ENCODE results near the gene C9orf78.

C9orf78 gene

DNA sequence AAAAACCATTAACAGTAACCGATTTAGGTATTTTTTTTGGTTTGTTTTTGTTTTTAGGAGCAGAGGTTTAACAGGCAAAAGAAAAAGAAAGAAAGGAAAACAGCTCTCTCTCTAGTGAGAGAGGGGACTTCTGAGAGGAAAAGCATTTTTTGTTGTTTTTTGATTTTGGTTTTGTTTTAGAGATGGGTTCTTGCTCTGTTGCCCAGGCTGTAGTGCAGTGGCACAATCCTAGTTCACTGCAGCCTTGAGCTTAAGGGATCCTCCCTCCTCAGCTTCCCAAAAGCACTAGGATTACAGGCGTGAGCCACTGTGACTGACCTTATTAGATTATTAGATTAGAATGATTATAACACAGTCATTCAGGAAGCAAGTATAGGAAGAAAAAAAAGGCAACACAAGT is 10.3 kb upstream of the C9orf78 start:
- no peak for DNase-seq (ENCODE audit: low read depth, low spot score)

DNA sequence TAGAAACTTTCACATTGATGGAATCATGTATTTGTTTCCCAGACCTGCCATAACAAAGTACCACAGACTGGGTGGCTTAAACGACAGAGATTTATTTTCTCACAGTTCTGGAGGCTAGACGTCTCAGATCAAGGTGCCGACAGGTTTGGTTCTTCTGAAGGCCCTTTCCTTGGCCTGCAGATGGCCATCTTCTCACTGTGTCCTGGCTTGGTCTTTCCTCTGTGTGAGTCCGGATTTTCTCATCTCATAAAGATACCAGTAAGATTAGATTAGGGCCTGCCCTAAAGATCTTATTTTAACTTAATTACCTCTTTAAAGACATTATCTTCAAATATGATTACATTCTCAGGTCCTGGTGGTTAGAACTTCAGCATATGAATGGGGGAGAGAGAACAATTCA is 6.0 kb upstream of the C9orf78 start:
- no peak for DNase-seq (ENCODE audit: low read depth, low spot score)

DNA sequence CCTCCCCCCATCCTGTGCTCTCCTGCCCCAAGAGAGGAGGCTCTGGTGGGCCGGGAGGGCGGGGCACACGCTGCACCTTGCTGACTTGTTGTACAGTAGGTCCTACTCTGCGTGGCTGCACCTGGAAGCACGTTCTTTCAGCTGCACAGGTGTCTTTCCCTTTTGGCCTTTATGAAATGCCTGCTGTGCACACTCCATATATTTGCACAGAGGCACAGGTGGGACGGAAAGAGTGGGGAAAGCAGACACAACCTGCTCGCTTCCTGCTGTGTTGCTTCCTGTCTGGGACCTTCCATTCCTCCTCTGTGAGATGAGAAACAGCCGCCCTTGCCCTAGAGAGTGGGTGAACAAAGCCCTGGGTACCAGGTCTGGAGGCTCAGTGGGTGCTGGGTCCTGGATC is 5.0 kb upstream of the C9orf78 start:
- no peak for DNase-seq (ENCODE audit: low read depth, low spot score)

- no peak for DNase-seq (ENCODE audit: low read depth, low spot score)
These were observed 4.4 kb upstream of the C9orf78 start for GRCh38 chr9:129839324-129840023.

DNA sequence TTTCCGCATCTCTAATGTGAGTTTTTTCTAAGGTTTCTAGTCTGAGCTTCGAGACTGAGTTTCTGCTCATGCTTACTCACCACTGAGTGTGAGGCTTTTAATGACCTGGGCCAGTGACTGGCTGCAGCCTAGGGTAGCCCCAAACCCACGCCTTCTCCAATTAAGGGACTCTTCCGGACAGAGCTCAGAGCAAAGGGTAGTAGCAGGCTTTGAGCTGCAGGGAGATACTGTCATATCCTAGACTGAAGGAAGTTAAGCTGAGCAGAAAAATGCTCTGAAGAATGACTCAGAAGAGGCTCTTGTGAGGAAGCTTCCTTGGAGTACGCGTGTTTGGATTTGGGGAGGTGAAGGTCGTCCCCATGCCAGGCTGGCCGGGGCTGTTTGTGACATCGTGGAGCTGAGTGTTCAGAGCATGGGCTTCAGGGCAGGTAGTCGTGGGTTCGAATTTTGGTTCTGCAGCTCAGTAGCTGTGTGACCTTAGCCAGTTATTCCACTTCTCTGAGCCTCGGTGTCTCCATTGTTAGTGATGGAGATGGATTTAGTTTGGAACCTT is 3.7 kb upstream of the C9orf78 start:
- DNase-seq (ENCODE audit: low read depth, low spot score) = no peak

DNA sequence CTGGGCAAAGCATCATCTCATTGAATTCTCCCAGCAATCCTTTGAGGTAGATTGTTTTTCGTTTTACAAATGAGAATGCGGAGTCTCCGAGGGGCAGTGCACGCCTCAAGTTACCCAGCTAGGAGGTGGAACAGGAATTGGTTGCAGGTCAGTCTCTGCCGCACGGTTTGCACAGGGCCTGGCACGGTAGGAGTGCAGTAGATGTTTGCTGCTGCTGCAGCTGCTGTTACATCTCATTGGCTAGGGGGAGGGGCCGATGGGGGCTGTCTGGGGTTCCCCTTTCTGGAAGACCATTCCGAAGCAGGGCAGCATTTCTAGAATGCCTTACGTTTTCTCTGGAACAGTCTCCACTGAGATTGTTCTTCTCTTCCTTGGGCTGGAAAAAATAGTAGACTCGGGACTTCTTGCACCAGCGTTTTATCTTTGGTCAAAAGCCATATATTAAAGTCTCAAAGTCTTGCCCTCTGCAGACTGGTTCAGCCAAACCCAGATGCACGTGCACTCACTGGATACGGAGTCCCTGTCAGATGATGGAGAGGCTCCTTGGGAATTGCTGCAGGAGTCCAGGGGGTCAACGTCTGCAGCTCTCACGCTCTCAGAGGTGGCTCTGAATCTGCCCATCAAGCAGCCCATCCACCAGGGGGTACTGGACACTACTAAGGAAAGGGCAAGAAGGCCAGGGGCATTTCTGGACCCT is 1.4 kb upstream of the C9orf78 start:
- no peak for DNase-seq (ENCODE audit: low read depth, low spot score)

GRCh38 chr9:129835860-129836223 is 767 bp upstream of the C9orf78 start:
- no peak for DNase-seq (ENCODE audit: low read depth, low spot score)

DNA sequence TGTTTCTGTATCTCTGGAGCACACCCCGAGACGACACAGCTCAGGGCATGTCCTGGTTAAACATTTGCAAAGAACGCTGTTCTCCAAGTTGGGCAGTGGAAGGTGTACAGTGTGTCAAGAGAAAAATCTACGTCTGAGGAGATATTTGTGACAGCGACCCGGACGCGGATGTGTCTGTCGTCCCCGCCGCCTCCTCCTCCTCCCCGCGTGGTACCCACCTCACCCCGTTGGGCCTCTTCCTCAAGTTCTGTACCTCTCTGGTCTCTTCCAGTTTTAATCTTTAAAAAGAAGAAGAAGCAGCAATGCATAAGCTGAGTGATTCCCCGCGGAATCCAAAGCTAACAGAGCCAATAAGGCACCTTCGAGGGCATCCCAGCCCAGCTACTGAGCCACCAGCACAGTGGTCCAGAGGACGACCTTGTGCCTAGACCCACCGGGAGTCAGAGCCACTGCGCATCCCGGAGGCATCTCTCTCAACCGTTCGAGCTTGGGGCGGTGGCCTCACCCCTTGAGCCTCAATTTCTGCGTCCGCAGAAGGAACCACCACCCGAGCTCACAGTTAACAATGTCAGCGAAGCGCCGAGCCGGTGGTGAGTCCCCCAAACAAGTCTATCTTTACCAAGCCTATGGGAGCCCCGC is 467 bp downstream of the C9orf78 start:
- DNase-seq (ENCODE audit: low read depth, low spot score) = no peak

DNA sequence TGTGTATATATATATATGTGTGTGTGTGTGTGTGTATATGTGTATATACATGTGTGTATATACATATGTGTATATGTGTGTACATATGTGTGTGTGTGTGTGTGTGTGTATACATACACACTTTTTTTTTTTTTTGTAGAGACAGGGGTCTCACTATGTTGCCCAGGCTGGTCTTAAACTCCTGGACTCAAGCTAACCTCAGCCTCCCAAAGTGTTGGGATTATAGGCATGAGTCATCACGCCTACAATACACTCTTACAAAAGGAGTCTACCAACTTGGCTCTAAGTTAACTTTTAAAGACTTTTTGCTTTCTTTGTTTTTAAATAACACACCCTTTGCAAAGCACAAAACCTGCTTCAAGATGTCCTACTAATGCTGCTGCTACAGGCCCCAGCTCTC is 2.1 kb downstream of the C9orf78 start:
- no peak for DNase-seq (ENCODE audit: low read depth, low spot score)

DNA sequence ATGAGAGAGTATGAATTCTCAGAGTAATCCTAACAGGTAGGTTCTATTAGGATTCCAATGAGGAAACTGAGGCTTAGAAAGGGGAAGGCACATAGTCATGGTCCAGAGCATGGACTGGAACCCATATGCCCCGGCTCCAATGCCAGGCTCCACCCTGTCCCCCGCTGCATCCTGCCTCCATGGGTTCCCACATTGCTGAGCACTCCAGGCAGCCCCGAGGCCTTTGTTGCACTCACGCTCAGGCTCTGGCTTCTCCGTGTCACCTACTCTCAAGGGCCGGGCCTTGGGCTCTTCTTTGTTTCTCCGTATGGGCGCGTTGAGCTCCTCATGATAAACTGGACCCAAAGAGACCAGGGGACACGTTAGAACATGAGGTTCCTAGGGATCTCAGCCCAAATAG is 6.1 kb downstream of the C9orf78 start:
- no peak for DNase-seq (ENCODE audit: low read depth, low spot score)

DNA sequence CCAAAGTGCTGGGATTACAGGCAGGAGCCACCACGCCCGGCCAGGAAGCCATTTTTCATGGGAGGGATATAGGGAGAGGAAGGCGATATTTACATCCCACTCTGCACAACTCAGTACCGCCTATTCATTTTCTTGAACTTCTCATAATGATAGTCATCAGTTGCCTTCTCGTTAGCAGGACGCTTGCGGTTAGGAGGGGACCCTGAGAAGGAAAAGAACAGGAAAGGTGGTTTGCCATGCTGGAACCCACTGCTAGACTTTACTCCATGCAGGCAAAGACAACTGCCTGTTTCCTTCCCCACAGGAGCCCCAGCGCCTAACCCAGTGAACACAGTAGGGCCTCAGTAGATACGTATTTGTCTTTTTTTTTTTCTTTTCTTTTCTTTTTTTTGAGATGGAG is 7.0 kb downstream of the C9orf78 start:
- DNase-seq (ENCODE audit: low read depth, low spot score) = no peak

DNA sequence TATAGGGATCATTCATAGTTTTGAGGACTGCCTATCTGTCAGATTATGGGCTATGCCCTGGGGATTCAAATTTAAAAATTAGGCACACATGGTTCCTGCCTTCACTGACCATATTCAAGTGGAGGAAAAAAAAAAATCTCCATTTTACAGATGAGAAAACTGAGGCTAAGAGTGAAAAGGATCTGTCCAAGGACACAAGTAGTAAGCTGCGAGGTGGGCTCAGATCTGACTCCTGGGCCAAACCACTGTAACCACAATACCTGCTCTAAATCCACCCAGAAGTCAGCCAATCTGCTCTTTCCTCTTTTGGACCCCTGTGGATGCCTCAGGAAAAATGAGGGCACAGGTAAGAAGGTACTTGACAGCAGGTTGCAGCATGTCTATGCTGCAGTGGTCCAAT is 8.3 kb downstream of the C9orf78 start:
- DNase-seq (ENCODE audit: low read depth, low spot score) = no peak

DNA sequence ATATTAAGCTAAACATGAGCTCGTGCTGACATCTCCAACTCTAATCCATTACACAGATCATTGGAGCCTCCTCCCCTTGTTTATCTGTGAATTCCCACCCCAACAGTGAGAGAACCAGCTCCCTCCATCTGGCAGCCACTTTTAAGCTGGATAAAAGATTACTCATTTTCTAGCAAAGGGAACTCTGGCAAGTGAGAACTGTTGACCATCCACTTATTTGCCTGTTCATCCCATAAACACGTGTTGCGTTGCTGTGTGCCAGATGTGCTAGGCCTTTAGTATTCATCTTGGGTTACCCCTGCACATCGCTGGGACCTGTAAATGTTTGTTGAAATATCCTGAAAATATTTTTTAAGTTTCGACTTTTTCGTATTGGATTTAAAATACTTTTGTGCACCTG is 8.7 kb downstream of the C9orf78 start:
- no peak for DNase-seq (ENCODE audit: low read depth, low spot score)

GRCh38 chr9:129823935-129824601 is 11.0 kb downstream of the C9orf78 start, which contains the start of gene TOR1A:
TOR1A (minus strand) TSS chr9:129824136; CDS start chr9:129824085, 51 bp downstream.
- peak; percentile 87 for DNase-seq (ENCODE audit: low read depth, low spot score)

DNA sequence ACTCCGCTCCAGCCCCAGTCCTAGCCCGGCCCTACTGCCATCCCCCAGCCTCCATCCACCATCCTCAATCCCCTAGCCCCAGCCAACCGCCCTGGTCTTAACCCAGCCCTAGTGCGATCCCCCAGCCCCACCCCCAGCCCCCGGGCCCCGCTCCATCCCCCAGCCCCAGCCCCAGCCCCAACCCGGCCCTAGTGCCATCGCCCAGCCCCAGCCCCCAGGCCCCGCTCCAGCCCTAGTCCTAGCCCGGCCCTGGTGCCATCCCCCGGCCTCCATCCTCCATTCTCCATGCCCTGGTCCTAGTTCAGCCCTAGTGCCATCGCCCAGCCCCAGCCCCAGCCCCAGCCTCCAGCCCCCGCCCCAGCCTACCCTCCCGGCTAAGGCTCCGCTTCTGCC is 11.5 kb downstream of the C9orf78 start:
- DNase-seq (ENCODE audit: low read depth, low spot score) = no peak

- no peak for DNase-seq (ENCODE audit: low read depth, low spot score)
These were observed 12.1 kb downstream of the C9orf78 start for GRCh38 chr9:129822898-129823541.

DNA sequence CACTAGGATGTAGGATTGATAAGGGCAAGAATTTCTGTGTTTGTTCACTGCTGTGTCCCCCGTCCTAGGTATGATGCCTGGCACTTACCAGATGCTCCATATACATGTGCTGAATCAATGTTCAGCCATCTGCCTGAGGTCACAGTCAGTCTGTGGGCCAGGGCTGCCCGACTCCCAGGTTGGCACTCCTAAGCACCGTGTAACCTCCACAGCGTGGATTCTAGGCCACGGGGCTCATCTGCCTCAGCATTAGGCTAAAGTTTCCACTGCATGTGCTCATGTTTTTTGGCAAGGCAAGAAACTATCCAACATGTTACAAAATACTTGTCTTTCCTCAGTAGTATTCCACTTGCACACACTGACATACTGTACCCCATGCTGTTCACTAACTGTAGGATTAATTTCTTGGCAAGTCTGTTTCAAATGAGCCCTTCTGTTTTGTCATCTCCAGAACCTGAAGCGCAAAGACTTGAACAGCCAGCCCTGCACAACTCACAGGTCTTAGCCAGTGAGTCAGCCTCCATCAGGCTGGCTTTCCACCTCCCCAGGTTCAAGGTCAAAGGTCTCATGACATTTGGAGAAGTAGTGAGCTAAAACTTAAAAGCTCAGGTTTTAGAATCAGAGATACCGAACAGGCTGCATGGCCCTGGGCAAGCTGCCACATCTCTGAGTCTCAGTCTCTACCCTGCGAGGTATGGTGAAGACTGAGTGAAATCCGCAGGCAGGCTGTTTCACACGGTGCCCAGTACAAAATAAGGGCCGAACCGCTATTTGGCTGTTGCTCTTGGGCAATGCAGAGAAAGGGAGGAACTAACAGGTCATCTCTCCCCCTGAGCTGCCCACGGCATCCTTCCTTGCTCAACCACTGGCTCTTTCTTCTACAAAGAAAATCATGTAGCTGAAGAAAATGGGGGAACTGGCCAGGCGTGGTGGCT is 18.3 kb downstream of the C9orf78 start:
- DNase-seq (ENCODE audit: low read depth, low spot score) = no peak

GRCh38 chr9:129815278-129815677 is 19.8 kb downstream of the C9orf78 start:
- DNase-seq (ENCODE audit: low read depth, low spot score) = no peak

GRCh38 chr9:129814432-129815223 is 20.4 kb downstream of the C9orf78 start:
- DNase-seq (ENCODE audit: low read depth, low spot score) = no peak

GRCh38 chr9:129813661-129814060 is 21.4 kb downstream of the C9orf78 start:
- no peak for DNase-seq (ENCODE audit: low read depth, low spot score)

All from activated naive CD8-positive, alpha-beta T cell treated with anti-CD3 and anti-CD28 coated beads, Interleukin-2, amount 50 U/mL, for 16 hours (primary cell).